OCI-LY1 (cell line): ENCODE data around the gene SLC25A44.

Source experiments
- H2AFZ ChIP-seq: fragments of 200-600 bp; sonication (generic), shearing (Covaris generic); 2 replicates; pipeline ENCODE4 v1.6.0; 2014; ENCODE audit warnings: antibody characterized with exemption, mild to moderate bottlenecking, low read length
- H3F3A ChIP-seq: fragments of 200-600 bp; sonication (generic), shearing (Covaris generic); 2 replicates; pipeline ENCODE4 v1.6.0; 2014; ENCODE audit warnings: mild to moderate bottlenecking, antibody characterized with exemption, low read length, moderate library complexity; ENCODE audit not compliant: insufficient read depth
- H3K27ac ChIP-seq: fragments of 200-600 bp; sonication (generic); 2 replicates; pipeline ENCODE4 v1.5.1; 2014; ENCODE audit warnings: low read length, mixed run types, mild to moderate bottlenecking, low read depth; ENCODE audit not compliant: poor library complexity, severe bottlenecking
- H3K27me3 ChIP-seq: fragments of 200-600 bp; sonication (generic); 2 replicates; pipeline ENCODE4 v1.6.0; 2014; ENCODE audit warnings: antibody characterized with exemption, mild to moderate bottlenecking, low read length, moderate library complexity; ENCODE audit not compliant: insufficient read depth
- H3K36me3 ChIP-seq: fragments of 200-600 bp; sonication (generic); 2 replicates; pipeline ENCODE4 v1.6.1; 2014; ENCODE audit warnings: mild to moderate bottlenecking, antibody characterized with exemption, low read length, moderate library complexity, mixed read lengths; ENCODE audit not compliant: insufficient read depth
- H3K4me1 ChIP-seq: fragments of 200-600 bp; sonication (generic); 2 replicates; pipeline ENCODE4 v1.5.1; 2014; ENCODE audit warnings: mild to moderate bottlenecking, low read length, moderate library complexity; ENCODE audit not compliant: insufficient read depth, severe bottlenecking
- H3K4me2 ChIP-seq: fragments of 200-600 bp; sonication (generic), shearing (Covaris generic); 2 replicates; pipeline ENCODE4 v1.6.1; 2014; ENCODE audit warnings: low read length
- H3K4me3 ChIP-seq: fragments of 200-600 bp; sonication (generic); 2 replicates; pipeline ENCODE4 v1.5.1; 2014; ENCODE audit warnings: low read length, low read depth, mild to moderate bottlenecking, mixed read lengths; ENCODE audit not compliant: poor library complexity, severe bottlenecking
- H3K79me2 ChIP-seq: fragments of 200-600 bp; shearing (Covaris generic); 2 replicates; pipeline ENCODE4 v1.6.1; 2016; ENCODE audit warnings: mixed run types, low read length, mixed read lengths; ENCODE audit not compliant: insufficient read depth
- H3K9ac ChIP-seq: fragments of 200-600 bp; sonication (generic), shearing (Covaris generic); 2 replicates; pipeline ENCODE4 v1.6.1; 2014; ENCODE audit warnings: mild to moderate bottlenecking, low read length, mixed read lengths
- H3K9me2 ChIP-seq: fragments of 200-600 bp; sonication (generic), shearing (Covaris generic); 2 replicates; pipeline ENCODE4 v1.6.1; 2014; ENCODE audit warnings: low read depth, mild to moderate bottlenecking, low read length, mixed read lengths
- H3K9me3 ChIP-seq: fragments of 200-600 bp; shearing (Covaris generic); 2 replicates; pipeline ENCODE4 v1.6.1; 2014; ENCODE audit warnings: low read length, mixed read lengths
- H4K20me1 ChIP-seq: fragments of 200-600 bp; sonication (generic), shearing (Covaris generic); 2 replicates; pipeline ENCODE4 v1.6.0; 2016; ENCODE audit warnings: mild to moderate bottlenecking, low read length; ENCODE audit not compliant: insufficient read depth
- EZH2 ChIP-seq: fragments of 200-600 bp; sonication (generic), shearing (Covaris generic); IDR thresholded peaks from 2 replicates; pipeline ENCODE4 v1.8.0; 2017; ENCODE audit warnings: borderline replicate concordance, mixed run types, mild to moderate bottlenecking, antibody characterized with exemption, low read length, moderate library complexity, mixed read lengths
- TF ChIP-seq, protein P1 (sequence below): fragments of 200-600 bp; sonication (generic), shearing (Covaris generic); IDR thresholded peaks from 2 replicates; pipeline ENCODE4 v1.5.1; 2017; ENCODE audit warnings: mild to moderate bottlenecking, antibody characterized with exemption, low read length, moderate library complexity, mixed read lengths

SLC25A44 gene

DNA sequence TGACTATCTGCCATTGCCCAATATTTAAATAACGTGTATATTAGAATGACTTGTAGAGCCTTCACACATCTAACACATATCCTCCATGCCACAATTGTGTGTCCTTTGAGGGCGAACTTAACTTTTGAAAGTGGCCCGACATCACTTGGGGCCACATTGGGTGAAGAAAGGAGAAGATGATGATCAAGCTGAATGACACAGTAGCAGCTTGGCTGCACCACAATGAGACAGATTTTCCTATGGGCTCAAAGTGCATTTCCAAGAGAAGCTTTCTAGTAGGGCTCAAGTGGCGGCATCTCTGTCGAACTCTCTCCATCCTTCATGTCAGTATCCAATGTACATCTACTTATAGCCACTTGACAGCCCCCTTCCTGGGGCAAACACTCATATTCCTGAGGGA is 44.3 kb downstream of the SLC25A44 start:
- Histone ChIP-seq H3F3A (no peaks in the 10 kb centered on the region), H4K20me1 (no peaks in the 10 kb centered on the region), H3K79me2 (no peaks in the 10 kb centered on the region), H3K4me2 (no peak overlapping the region), H3K36me3 (peaks cover 56% of the 10 kb centered on the region), H3K9ac (no peak overlapping the region), H3K9me2 (no peaks in the 10 kb centered on the region), H2AFZ (no peak overlapping the region), H3K4me3 (no peak overlapping the region), H3K27ac (no peak overlapping the region), H3K9me3 (no peaks in the 10 kb centered on the region), H3K27me3 (no peaks in the 10 kb centered on the region), H3K4me1 (no peaks in the 10 kb centered on the region)
- TF ChIP-seq, protein P1, sequence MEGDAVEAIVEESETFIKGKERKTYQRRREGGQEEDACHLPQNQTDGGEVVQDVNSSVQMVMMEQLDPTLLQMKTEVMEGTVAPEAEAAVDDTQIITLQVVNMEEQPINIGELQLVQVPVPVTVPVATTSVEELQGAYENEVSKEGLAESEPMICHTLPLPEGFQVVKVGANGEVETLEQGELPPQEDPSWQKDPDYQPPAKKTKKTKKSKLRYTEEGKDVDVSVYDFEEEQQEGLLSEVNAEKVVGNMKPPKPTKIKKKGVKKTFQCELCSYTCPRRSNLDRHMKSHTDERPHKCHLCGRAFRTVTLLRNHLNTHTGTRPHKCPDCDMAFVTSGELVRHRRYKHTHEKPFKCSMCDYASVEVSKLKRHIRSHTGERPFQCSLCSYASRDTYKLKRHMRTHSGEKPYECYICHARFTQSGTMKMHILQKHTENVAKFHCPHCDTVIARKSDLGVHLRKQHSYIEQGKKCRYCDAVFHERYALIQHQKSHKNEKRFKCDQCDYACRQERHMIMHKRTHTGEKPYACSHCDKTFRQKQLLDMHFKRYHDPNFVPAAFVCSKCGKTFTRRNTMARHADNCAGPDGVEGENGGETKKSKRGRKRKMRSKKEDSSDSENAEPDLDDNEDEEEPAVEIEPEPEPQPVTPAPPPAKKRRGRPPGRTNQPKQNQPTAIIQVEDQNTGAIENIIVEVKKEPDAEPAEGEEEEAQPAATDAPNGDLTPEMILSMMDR = no peak
- TF ChIP-seq EZH2 = no peak

- no peaks in the 10 kb centered on the region for H3K9me3 ChIP-seq
- no peak overlapping the region for H3K27ac ChIP-seq
- TF ChIP-seq, protein P1 = no peak
- TF ChIP-seq EZH2 = no peak
- peaks cover 10% of the 10 kb centered on the region for H3K4me1 ChIP-seq
- no peaks in the 10 kb centered on the region for H3K79me2 ChIP-seq
- no peak overlapping the region for H3K9ac ChIP-seq
- H3K27me3 ChIP-seq = 0 out of 2 replicates have a peak, but pooled peaks cover 5% of the 10 kb centered on the region
- no peaks in the 10 kb centered on the region for H3K9me2 ChIP-seq
- no peak overlapping the region for H2AFZ ChIP-seq
- no peak overlapping the region for H3K4me3 ChIP-seq
- H4K20me1 ChIP-seq = no peaks in the 10 kb centered on the region
- H3K36me3 ChIP-seq = peaks cover 35% of the 10 kb centered on the region
- no peak overlapping the region for H3K4me2 ChIP-seq
- no peaks in the 10 kb centered on the region for H3F3A ChIP-seq
These were observed 47.5 kb downstream of the SLC25A44 start for GRCh38 chr1:156241311-156241811.

DNA sequence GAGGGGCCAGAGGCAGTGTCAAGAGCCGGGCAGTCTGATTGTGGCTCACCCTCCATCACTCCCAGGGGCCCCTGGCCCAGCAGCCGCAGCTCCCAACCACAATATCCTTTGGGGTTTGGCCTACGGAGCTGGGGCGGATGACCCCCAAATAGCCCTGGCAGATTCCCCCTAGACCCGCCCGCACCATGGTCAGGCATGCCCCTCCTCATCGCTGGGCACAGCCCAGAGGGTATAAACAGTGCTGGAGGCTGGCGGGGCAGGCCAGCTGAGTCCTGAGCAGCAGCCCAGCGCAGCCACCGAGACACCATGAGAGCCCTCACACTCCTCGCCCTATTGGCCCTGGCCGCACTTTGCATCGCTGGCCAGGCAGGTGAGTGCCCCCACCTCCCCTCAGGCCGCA is 48.0 kb downstream of the SLC25A44 start, which contains the start of gene BGLAP:
TSS of gene BGLAP (plus strand) at position 259 of the 400 bp plus-strand sequence. CDS start at position 307, 48 bp downstream.
- Histone ChIP-seq H3K27ac (no peak within 1 kb of the TSS), H3K27me3 (0 out of 2 replicates have a peak, but pooled peaks cover 5% of the 10 kb centered on the region)

More for the DNA sequence above, 48.0 kb downstream of the SLC25A44 start, which contains the start of gene BGLAP:
- Histone ChIP-seq H3K4me2 (no peak within 1 kb of the TSS), H3F3A (no peaks in the 10 kb centered on the region), H2AFZ (no peak within 1 kb of the TSS), H3K4me3 (no peak within 1 kb of the TSS), H3K9me2 (no peaks in the 10 kb centered on the region), H3K9me3 (no peaks in the 10 kb centered on the region), H3K79me2 (no peaks in the 10 kb centered on the region), H4K20me1 (no peaks in the 10 kb centered on the region), H3K4me1 (peaks cover 10% of the 10 kb centered on the region), H3K9ac (no peak within 1 kb of the TSS), H3K36me3 (peaks cover 29% of the 10 kb centered on the region)
- no peak for TF ChIP-seq EZH2
- TF ChIP-seq, protein P1 = no peak
